Panc1 (cell line): ENCODE results near the gene FBXO42.

ENCODE experiments used
- CTCF ChIP-seq: fragments of 450-650 bp; IDR thresholded peaks from 2 replicates; pipeline ENCODE4 v1.5.1; 2017; ENCODE audit warnings: mild to moderate bottlenecking
- SIN3A ChIP-seq: IDR thresholded peaks from 2 replicates; pipeline ENCODE4 v1.6.1; 2012; ENCODE audit warnings: low read depth, mild to moderate bottlenecking, low read length, moderate library complexity, borderline replicate concordance; ENCODE audit not compliant: insufficient read depth

GRCh38 chr1:16209132-16209846 is 143.0 kb downstream of the FBXO42 start:
- no peak for TF ChIP-seq CTCF
- TF ChIP-seq SIN3A, result no peak
